ENCODE data around the gene TIPRL. TPM values are rescaled to one million over a fixed set of nuclear protein-coding genes. Genes with fewer than 3 reads are reported as not detected.
"Not testable (repeated sequence)": the region's sequence is repeated elsewhere in the genome, so short reads cannot be mapped to it uniquely, and the experiment has no call there.

Gene TIPRL
- polyA plus RNA-seq, 1 experiment = 52.9 TPM

DNA sequence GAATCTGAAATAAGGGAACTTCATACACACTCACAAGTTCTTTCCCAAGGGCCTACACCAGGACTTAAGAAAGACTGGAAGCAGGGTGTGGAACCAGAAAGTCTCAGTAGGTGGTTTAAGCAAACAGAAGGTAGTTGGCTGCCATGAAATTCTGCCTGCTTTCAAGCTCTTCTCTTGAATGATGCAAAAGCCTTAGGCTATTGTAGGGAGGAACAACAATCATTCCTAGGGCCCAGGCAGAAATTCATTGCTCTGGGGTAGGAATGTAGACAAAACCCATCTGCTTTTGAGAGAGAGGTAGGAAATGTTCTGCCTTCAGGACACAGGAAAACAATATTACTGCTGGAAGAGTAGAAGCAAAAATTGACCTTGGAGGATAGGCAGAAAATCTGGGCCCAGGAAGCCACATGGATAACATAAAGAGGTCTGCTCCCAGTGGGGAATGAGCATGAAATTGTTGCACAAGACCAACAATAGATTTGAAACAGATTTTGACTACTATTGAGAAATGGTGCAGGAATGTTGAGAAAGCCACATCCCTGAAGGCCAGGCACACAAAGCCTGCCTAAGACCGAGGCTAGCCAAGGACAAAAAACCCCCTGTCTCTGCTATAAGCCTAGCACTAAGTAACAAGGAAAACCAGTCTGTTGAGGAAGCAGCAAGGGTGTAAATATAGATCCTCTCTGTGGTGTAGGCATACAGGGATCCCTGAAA, 24.3 kb downstream of the TIPRL start:
- Histone ChIP-seq H3K4me3 (ENCODE audit: low read depth, low read length) (no peak overlapping the region), H3K27ac (ENCODE audit: low read depth, low read length) (no peak overlapping the region), H3K27me3 (ENCODE audit: control insufficient read depth, insufficient read depth, low read length) (no peaks in the 10 kb centered on the region), H3K9me3 (ENCODE audit: control insufficient read depth, insufficient read depth, low read length) (no peaks in the 10 kb centered on the region)
- POLR2A ChIA-PET = no interaction called here
- no peak for DNase-seq (ENCODE audit: low read depth, low spot score)
- TF ChIP-seq, protein P1, sequence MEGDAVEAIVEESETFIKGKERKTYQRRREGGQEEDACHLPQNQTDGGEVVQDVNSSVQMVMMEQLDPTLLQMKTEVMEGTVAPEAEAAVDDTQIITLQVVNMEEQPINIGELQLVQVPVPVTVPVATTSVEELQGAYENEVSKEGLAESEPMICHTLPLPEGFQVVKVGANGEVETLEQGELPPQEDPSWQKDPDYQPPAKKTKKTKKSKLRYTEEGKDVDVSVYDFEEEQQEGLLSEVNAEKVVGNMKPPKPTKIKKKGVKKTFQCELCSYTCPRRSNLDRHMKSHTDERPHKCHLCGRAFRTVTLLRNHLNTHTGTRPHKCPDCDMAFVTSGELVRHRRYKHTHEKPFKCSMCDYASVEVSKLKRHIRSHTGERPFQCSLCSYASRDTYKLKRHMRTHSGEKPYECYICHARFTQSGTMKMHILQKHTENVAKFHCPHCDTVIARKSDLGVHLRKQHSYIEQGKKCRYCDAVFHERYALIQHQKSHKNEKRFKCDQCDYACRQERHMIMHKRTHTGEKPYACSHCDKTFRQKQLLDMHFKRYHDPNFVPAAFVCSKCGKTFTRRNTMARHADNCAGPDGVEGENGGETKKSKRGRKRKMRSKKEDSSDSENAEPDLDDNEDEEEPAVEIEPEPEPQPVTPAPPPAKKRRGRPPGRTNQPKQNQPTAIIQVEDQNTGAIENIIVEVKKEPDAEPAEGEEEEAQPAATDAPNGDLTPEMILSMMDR (IDR thresholded peaks at IDR 0.05; ENCODE audit: low read depth, low read length) = no peak
- CTCF ChIA-PET = interaction anchor here (1.5 kb wide), 1 partner anchor 32 kb away, joined by 3 read pairs; no protein-coding TSS in a partner anchor

DNA sequence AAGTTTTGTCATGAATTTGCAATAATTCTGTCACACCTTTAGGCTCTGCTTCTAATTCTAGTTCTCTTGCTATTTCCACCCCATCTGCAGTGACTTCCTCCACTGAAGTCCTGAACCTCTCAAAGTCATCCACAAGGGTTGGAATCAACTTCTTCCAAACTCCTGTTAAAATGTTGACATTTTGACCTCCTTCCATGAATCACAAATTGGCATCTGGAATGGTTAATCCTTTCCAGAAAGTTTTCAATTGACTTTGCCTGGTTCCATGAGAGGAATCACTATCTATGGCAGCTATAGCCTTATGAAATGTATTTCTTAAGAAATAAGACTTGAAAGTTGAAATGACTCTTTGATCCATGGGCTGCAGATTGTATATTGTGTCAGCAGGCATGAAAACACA, 27.3 kb downstream of the TIPRL start:
- ChIA-PET POLR2A (no interaction called here), CTCF (no interaction called here)
- Histone ChIP-seq H3K9me3 (ENCODE audit: control insufficient read depth, insufficient read depth, low read length) (no peaks in the 10 kb centered on the region), H3K4me3 (ENCODE audit: low read depth, low read length) (no peak overlapping the region), H3K27ac (ENCODE audit: low read depth, low read length) (no peak overlapping the region), H3K27me3 (ENCODE audit: control insufficient read depth, insufficient read depth, low read length) (no peaks in the 10 kb centered on the region)
- TF ChIP-seq, protein P1 (IDR thresholded peaks at IDR 0.05; ENCODE audit: low read depth, low read length) = no peak
- no peak for DNase-seq (ENCODE audit: low read depth, low spot score)

DNA sequence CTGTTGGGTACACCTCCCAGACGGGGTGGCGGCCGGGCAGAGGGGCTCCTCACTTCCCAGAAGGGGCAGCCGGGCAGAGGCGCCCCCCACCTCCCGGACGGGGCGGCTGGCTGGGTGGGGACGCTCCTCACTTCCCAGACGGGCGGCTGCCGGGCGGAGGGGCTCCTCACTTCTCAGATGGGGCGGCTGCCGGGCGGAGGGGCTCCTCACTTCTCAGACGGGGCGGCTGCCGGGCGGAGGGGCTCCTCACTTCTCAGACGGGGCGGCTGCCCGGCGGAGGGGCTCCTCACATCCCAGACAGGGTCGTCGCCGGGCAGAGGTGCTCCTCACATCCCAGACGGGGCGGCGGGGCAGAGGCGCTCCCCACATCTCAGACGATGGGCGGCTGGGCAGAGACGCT, 28.9 kb downstream of the TIPRL start:
- H3K4me3 ChIP-seq (ENCODE audit: low read depth, low read length); CTCF ChIA-PET; H3K27me3 ChIP-seq (ENCODE audit: control insufficient read depth, insufficient read depth, low read length); POLR2A ChIA-PET; DNase-seq (ENCODE audit: low read depth, low spot score); H3K27ac ChIP-seq (ENCODE audit: low read depth, low read length); H3K9me3 ChIP-seq (ENCODE audit: control insufficient read depth, insufficient read depth, low read length): not testable (repeated sequence)

DNA sequence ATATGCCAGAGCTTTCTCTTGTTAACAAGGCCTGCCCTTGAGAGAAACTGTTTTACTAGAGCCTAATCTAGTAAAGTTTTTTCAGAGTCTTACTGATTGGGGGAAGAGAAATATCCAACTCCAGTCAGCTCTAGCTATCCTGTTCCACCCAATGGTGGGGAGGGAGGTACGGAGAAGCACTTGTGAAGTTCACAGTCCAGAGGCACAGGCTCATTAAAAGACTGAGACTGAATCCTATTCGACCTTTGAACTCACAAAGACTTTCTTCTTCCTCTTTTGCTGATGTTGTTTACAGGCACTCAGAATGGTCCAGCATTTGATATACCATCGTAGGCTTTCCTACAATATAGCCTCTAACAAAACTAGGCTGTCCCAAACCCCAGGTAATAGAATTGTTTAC, 31.6 kb downstream of the TIPRL start:
- TF ChIP-seq, protein P1 (IDR thresholded peaks at IDR 0.05; ENCODE audit: low read depth, low read length) = no peak

DNA sequence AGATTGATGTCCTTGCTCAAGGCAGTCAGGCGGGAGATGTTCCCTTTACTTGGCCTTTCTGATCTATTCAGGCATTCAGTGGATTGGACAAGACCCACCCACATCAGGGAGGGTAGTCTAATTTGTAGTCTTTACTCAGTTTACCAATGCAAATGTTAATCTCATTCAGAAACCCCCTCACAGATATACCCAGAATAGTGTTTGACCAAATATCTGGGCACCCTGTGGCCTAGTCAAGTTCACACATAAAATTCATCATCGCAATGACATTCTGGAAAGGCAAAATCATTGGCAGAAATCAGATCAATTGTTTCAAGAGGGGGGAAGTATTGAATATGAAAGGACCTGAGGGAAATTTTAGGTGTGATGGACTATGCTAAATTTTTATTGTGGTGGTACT, 34.6 kb downstream of the TIPRL start:
- TF ChIP-seq, protein P1 (IDR thresholded peaks at IDR 0.05; ENCODE audit: low read depth, low read length) = no peak
- Histone ChIP-seq H3K9me3 (ENCODE audit: control insufficient read depth, insufficient read depth, low read length) (no peaks in the 10 kb centered on the region), H3K4me3 (ENCODE audit: low read depth, low read length) (no peak overlapping the region), H3K27ac (ENCODE audit: low read depth, low read length) (no peak overlapping the region), H3K27me3 (ENCODE audit: control insufficient read depth, insufficient read depth, low read length) (no peaks in the 10 kb centered on the region)
- no peak for DNase-seq (ENCODE audit: low read depth, low spot score)
- CTCF ChIA-PET = no interaction called here
- POLR2A ChIA-PET = no interaction called here

More for the DNA sequence above, 31.6 kb downstream of the TIPRL start:
- CTCF ChIA-PET = no interaction called here
- POLR2A ChIA-PET = no interaction called here
- no peaks in the 10 kb centered on the region for H3K9me3 ChIP-seq (ENCODE audit: control insufficient read depth, insufficient read depth, low read length)
- H3K27ac ChIP-seq (ENCODE audit: low read depth, low read length) = no peak overlapping the region
- H3K4me3 ChIP-seq (ENCODE audit: low read depth, low read length) = no peak overlapping the region
- DNase-seq (ENCODE audit: low read depth, low spot score) = no peak
- H3K27me3 ChIP-seq (ENCODE audit: control insufficient read depth, insufficient read depth, low read length) = no peaks in the 10 kb centered on the region

All from AG04450 (cell line).